Endothelial cell of umbilical vein (primary cell): Measurements from ENCODE around the gene ACBD6. TPM values are rescaled to one million over a fixed set of nuclear protein-coding genes. Genes with fewer than 3 reads are reported as not detected.
A peak's percentile ranks its signal among the peaks of the same experiment; 100 is the strongest.

Source experiments
- BruUV-seq: library from RNA; stranded (reverse); fragments of 400-500 nt; replicated peaks from 2 replicates; lab custom pipeline; 2021; lab: Mats Ljungman, UMichigan
- CTCF ChIA-PET: fragments of 300-600, 350-600 bp; sonication (Branson Sonifier 250); formaldehyde crosslinking; loops from one replicate; lab custom pipeline; 2021; ENCODE audit warnings: antibody characterized with exemption, inconsistent platforms; lab: Charles Lee
- POLR2A ChIA-PET: fragments of 300-600, 350-600 bp; sonication (Branson Sonifier 250); formaldehyde crosslinking; loops from one replicate; lab custom pipeline; 2021; ENCODE audit warnings: antibody characterized with exemption, inconsistent platforms; lab: Charles Lee
- DNase-seq: peaks from one replicate; pipeline ENCODE4 v3.0.0-alpha.2; 2011; ENCODE audit warnings: low read depth, low spot score
- FAIRE-seq: peaks from 2 replicates; lab custom pipeline; 2011; peaks lifted over from hg19 to GRCh38; lab: Jason Lieb, UNC
- H2AFZ ChIP-seq: 2 replicates; pipeline ENCODE4 v1.6.0; 2012; ENCODE audit warnings: low read depth, low read length, control low read depth, inconsistent platforms
- H3K27ac ChIP-seq: 2 replicates; pipeline ENCODE4 v1.5.1; 2011; ENCODE audit warnings: low read depth, mild to moderate bottlenecking, control low read depth, low read length, moderate library complexity; ENCODE audit not compliant: insufficient read depth
- H3K27me3 ChIP-seq, 2 experiments: 2 replicates each; pipeline versions ENCODE4 v1.6.0 to v1.6.1; 2011; ENCODE audit warnings: low read length in 2 of 2, mixed read lengths in 1 of 2; ENCODE audit not compliant: control insufficient read depth in 2 of 2, insufficient read depth in 2 of 2
- H3K36me3 ChIP-seq, 2 experiments: 2 replicates in 1 of 2; 3 replicates in 1 of 2; pipeline ENCODE4 v1.5.1; 2011; ENCODE audit warnings: low read length in 2 of 2, mild to moderate bottlenecking in 1 of 2, moderate library complexity in 1 of 2; ENCODE audit not compliant: control insufficient read depth in 2 of 2, insufficient read depth in 2 of 2; ENCODE audit errors: extremely low read depth in 1 of 2
- H3K4me1 ChIP-seq: 3 replicates; pipeline ENCODE4 v1.5.1; 2011; ENCODE audit warnings: mild to moderate bottlenecking, low read length; ENCODE audit not compliant: control insufficient read depth, insufficient read depth; ENCODE audit errors: extremely low read depth
- H3K4me2 ChIP-seq: 2 replicates; pipeline ENCODE4 v1.6.1; 2011; ENCODE audit warnings: low read length, control low read depth, mixed read lengths; ENCODE audit not compliant: insufficient read depth
- H3K4me3 ChIP-seq, 3 experiments: fragments of 200-600 bp in 1 of 3; sonication (generic), shearing (Covaris generic) in 1 of 3; replicated peaks in 1 of 3; 2 replicates each; pipeline ENCODE4 v1.5.1; 2011 to 2016; ENCODE audit warnings: control low read depth in 3 of 3, low read length in 3 of 3, mild to moderate bottlenecking in 2 of 3, inconsistent platforms in 1 of 3, low read depth in 1 of 3, moderate library complexity in 1 of 3; ENCODE audit not compliant: insufficient read depth in 1 of 3
- H3K79me2 ChIP-seq: 2 replicates; pipeline ENCODE4 v1.6.0; 2012; ENCODE audit warnings: low read length, inconsistent platforms; ENCODE audit not compliant: control insufficient read depth, insufficient read depth
- H3K9ac ChIP-seq: replicated peaks from 2 replicates; pipeline ENCODE3; 2011; ENCODE audit warnings: low read length, control low read depth; ENCODE audit not compliant: insufficient read depth; ENCODE audit errors: extremely low read depth
- H3K9me1 ChIP-seq: replicated peaks from 3 replicates; pipeline ENCODE4 v1.6.0; 2011; ENCODE audit warnings: mild to moderate bottlenecking, low read length; ENCODE audit not compliant: control insufficient read depth, insufficient read depth; ENCODE audit errors: extremely low read depth
- H3K9me3 ChIP-seq: replicated peaks from 2 replicates; pipeline ENCODE4 v1.5.1; 2012; ENCODE audit warnings: low read length, inconsistent platforms; ENCODE audit not compliant: control insufficient read depth, insufficient read depth
- H4K20me1 ChIP-seq: replicated peaks from 2 replicates; pipeline ENCODE3; 2011; ENCODE audit warnings: mild to moderate bottlenecking, low read length; ENCODE audit not compliant: control insufficient read depth, insufficient read depth; ENCODE audit errors: extremely low read depth
- EZH2 ChIP-seq: IDR thresholded peaks from 2 replicates; pipeline ENCODE4 v1.6.1; 2012; ENCODE audit warnings: borderline replicate concordance, low read depth, mild to moderate bottlenecking, moderate library complexity, low read length, inconsistent platforms; ENCODE audit not compliant: severe bottlenecking
- JUN ChIP-seq: IDR thresholded peaks from 2 replicates; pipeline ENCODE4 v1.6.1; 2011; ENCODE audit warnings: borderline replicate concordance, low read depth; ENCODE audit not compliant: insufficient read length, insufficient read depth
- MYC ChIP-seq: IDR thresholded peaks from one replicate; pipeline ENCODE4 v1.6.1; 2011; ENCODE audit warnings: mild to moderate bottlenecking, low read depth, low read length
- POLR2A ChIP-seq: IDR thresholded peaks from 2 replicates; pipeline ENCODE4 v1.6.1; 2012; ENCODE audit warnings: low read depth, mild to moderate bottlenecking, control low read depth, low read length
- dilution Hi-C: fragments of 300-500 bp; cut with MboI; formaldehyde crosslinking; loops from one replicate; pipeline ENCODE4 v1.15.0; 2019; ENCODE audit warnings: low sequenced_read_pairs; ENCODE audit not compliant: extremely low pct_ligation_motif_present
- intact Hi-C: fragments of 100-400 bp; cut with micrococcal nuclease; formaldehyde crosslinking; loops from one replicate; pipeline ENCODE4 v1.10.0; 2022
- polyA plus RNA-seq, 4 experiments: library from polyadenylated mRNA; depleted of rRNA in 3 of 4; stranded (reverse) in 3 of 4; unstranded in 1 of 4; fragments of >200 nt; gene quantifications; 2 replicates each; pipeline versions ENCODE4 v1.2.1 to v1.2.3, GENCODE V29; 2011 to 2012; ENCODE audit warnings: missing spikeins in 1 of 4
- total RNA-seq: library from RNA; stranded (reverse); gene quantifications from 2 replicates; pipeline ENCODE4 v1.2.3, GENCODE V29; 2021
- TF ChIP-seq, protein P1 (sequence below): IDR thresholded peaks from 2 replicates; pipeline ENCODE4 v1.6.1; 2011; ENCODE audit not compliant: insufficient read depth, insufficient read length

ACBD6 gene
- total and polyA plus RNA-seq, 2 donors (not counting 3 experiments of a cell fraction or from before 2014, with no cell fraction given), result 55.6 to 56.4 TPM

DNA sequence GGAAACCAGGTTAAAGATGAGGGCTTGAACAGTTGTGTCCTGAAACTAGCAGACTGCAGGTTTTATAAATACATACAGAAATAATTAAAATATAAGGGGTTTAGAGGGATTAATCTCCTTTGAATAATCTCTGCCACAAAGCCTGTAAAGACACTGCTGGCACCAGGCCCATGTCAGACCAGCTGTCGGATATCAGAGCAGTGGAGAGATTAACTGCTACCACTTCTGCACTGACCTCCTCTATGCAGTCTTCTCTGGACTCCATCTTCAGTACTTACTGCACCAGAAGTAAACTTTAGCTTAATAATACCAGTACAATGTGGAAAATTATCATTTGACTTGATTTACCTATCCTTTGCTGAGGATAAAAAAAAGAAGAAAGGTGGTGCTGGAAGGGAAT, 143.7 kb downstream of the ACBD6 start:
- FAIRE-seq (no peak), DNase-seq (peak; percentile 30)
- H3K4me2 ChIP-seq, result no peak overlapping the region
- dilution Hi-C loops, result no loop called here
- POLR2A ChIA-PET, result no interaction called here
- H3K9me1 ChIP-seq, result no peaks in the 10 kb centered on the region
- H3K79me2 ChIP-seq, result no peaks in the 10 kb centered on the region
- H3K9me3 ChIP-seq, result no peaks in the 10 kb centered on the region
- H4K20me1 ChIP-seq, result no peaks in the 10 kb centered on the region
- no peak overlapping the region for H3K4me3 ChIP-seq
- no peak overlapping the region for H3K9ac ChIP-seq
- no TSS peak for BruUV-seq
- H3K27me3 ChIP-seq, result no peaks in the 10 kb centered on the region
- no peak overlapping the region for H3K27ac ChIP-seq
- no peak overlapping the region for H2AFZ ChIP-seq
- H3K36me3 ChIP-seq, result no peaks in the 10 kb centered on the region
- CTCF ChIA-PET, result interaction anchor here (1.4 kb wide), 1 partner anchor 10 kb away, joined by 7 read pairs; no protein-coding TSS in a partner anchor
- no peaks in the 10 kb centered on the region for H3K4me1 ChIP-seq
- intact Hi-C loops, result no loop called here
- TF ChIP-seq EZH2 (no peak), POLR2A (no peak)
- TF ChIP-seq, protein P1, sequence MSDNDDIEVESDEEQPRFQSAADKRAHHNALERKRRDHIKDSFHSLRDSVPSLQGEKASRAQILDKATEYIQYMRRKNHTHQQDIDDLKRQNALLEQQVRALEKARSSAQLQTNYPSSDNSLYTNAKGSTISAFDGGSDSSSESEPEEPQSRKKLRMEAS, result no peak

DNA sequence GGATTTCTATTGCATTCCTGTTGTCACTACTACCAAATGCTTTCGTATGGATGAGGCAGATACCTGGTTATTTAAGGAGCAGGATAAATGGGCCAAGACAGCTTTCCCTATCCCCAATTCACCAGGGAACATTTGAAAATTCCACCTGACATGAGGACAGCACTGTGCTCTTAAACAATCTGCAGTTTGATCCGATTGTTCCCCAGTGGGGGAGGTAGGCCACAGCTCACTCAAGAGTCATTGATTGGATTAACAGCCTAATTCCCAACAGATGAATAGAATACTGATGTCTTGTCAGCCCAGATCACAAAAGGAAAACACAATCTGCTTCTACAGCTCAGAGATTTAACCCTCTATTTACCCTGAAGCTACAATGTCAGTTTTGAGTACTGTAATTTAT, 148.4 kb downstream of the ACBD6 start:
- POLR2A ChIA-PET, result no interaction called here
- no peak for DNase-seq
- H3K9me1 ChIP-seq, result no peaks in the 10 kb centered on the region
- H3K79me2 ChIP-seq, result no peaks in the 10 kb centered on the region
- no peaks in the 10 kb centered on the region for H3K36me3 ChIP-seq
- TF ChIP-seq, protein P1, result no peak
- TF ChIP-seq MYC (no peak), JUN (no peak), EZH2 (no peak)
- H3K9ac ChIP-seq, result no peak overlapping the region
- H3K27ac ChIP-seq, result no peak overlapping the region
- no peaks in the 10 kb centered on the region for H3K9me3 ChIP-seq
- dilution Hi-C loops, result no loop called here
- H3K27me3 ChIP-seq, result no peaks in the 10 kb centered on the region
- no peaks in the 10 kb centered on the region for H3K4me1 ChIP-seq
- H2AFZ ChIP-seq, result no peak overlapping the region
- no peak overlapping the region for H3K4me2 ChIP-seq
- no peak overlapping the region for H3K4me3 ChIP-seq
- intact Hi-C loops, result no loop called here
- no TSS peak for BruUV-seq
- no peaks in the 10 kb centered on the region for H4K20me1 ChIP-seq
- no peak for FAIRE-seq
- CTCF ChIA-PET, result interaction anchor here (1.8 kb wide), 1 partner anchor 13 kb away, joined by 4 read pairs; no protein-coding TSS in a partner anchor
